OCI-LY1 (cell line): ENCODE results near the gene LHX5.

Source experiments
- EZH2 ChIP-seq: fragments of 200-600 bp; sonication (generic), shearing (Covaris generic); IDR thresholded peaks from 2 replicates; pipeline ENCODE4 v1.8.0; 2017; ENCODE audit warnings: borderline replicate concordance, mixed run types, mild to moderate bottlenecking, antibody characterized with exemption, low read length, moderate library complexity, mixed read lengths
- TF ChIP-seq, protein P1 (sequence below): fragments of 200-600 bp; sonication (generic), shearing (Covaris generic); IDR thresholded peaks from 2 replicates; pipeline ENCODE4 v1.5.1; 2017; ENCODE audit warnings: mild to moderate bottlenecking, antibody characterized with exemption, low read length, moderate library complexity, mixed read lengths

- TF ChIP-seq, protein P1, sequence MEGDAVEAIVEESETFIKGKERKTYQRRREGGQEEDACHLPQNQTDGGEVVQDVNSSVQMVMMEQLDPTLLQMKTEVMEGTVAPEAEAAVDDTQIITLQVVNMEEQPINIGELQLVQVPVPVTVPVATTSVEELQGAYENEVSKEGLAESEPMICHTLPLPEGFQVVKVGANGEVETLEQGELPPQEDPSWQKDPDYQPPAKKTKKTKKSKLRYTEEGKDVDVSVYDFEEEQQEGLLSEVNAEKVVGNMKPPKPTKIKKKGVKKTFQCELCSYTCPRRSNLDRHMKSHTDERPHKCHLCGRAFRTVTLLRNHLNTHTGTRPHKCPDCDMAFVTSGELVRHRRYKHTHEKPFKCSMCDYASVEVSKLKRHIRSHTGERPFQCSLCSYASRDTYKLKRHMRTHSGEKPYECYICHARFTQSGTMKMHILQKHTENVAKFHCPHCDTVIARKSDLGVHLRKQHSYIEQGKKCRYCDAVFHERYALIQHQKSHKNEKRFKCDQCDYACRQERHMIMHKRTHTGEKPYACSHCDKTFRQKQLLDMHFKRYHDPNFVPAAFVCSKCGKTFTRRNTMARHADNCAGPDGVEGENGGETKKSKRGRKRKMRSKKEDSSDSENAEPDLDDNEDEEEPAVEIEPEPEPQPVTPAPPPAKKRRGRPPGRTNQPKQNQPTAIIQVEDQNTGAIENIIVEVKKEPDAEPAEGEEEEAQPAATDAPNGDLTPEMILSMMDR, result no peak
- no peak for TF ChIP-seq EZH2
Measured at GRCh38 chr12:113474635-113475436, 3.2 kb upstream of the LHX5 start.
